ENCODE measurements around the gene CLECL1. TPM values are rescaled to one million over a fixed set of nuclear protein-coding genes. Genes with fewer than 3 reads are reported as not detected.

Gene CLECL1
- total and polyA plus RNA-seq, 2 experiments from 2014 or later, result not detected

GRCh38 chr12:9760120-9760519 is 27.2 kb upstream of the CLECL1 start:
- no peak overlapping the region for H3K4me2 ChIP-seq
- ATAC-seq (no peak), DNase-seq (ENCODE audit: low spot score) (no peak)
- no peaks in the 10 kb centered on the region for H3K79me2 ChIP-seq (replicated peaks; ENCODE audit: insufficient read depth)
- H4K20me1 ChIP-seq (replicated peaks; ENCODE audit: insufficient read depth), result no peaks in the 10 kb centered on the region
- Mint-ChIP-seq H3K36me3 (ENCODE audit: low read depth) (no peaks in the 10 kb centered on the region), H3K4me3 (no peak overlapping the region), H3K27me3 (ENCODE audit: insufficient read depth, low read depth, poor library complexity) (no peaks in the 10 kb centered on the region), H3K27ac (no peak overlapping the region), H3K9me3 (no peaks in the 10 kb centered on the region), H3K4me1 (peaks cover 13% of the 10 kb centered on the region; the same call in 2 of the 3 replicates)
- H2AFZ ChIP-seq, result no peak overlapping the region
- no peak overlapping the region for H3K4me3 ChIP-seq
- no peak overlapping the region for H3K27ac ChIP-seq (ENCODE audit: low read depth)
- no peak for TF ChIP-seq ETS1 (IDR thresholded peaks at IDR 0.05)
- TF ChIP-seq ZNF462 (CRISPR knock-in tag; IDR thresholded peaks at IDR 0.05), result no peak
- no peak for TF ChIP-seq EZH2 (IDR thresholded peaks at IDR 0.05; ENCODE audit: low read depth, unreplicated experiment)
- no peak for TF ChIP-seq POLR2AphosphoS5 (IDR thresholded peaks at IDR 0.05; ENCODE audit: low read depth)
- no peak for TF ChIP-seq ZNF331 (CRISPR knock-in tag; IDR thresholded peaks at IDR 0.05; ENCODE audit: low read depth)
- no peak for TF ChIP-seq ZNF114 (CRISPR knock-in tag; IDR thresholded peaks at IDR 0.05)
- TF ChIP-seq EZH2phosphoT487 (IDR thresholded peaks at IDR 0.05; ENCODE audit: unreplicated experiment), result no peak
- no peak for TF ChIP-seq REST (IDR thresholded peaks at IDR 0.05; ENCODE audit: unreplicated experiment)
- no peak for TF ChIP-seq NANOG (IDR thresholded peaks at IDR 0.05; ENCODE audit: borderline replicate concordance)
- no peak for TF ChIP-seq JUNB (IDR thresholded peaks at IDR 0.05; ENCODE audit: unreplicated experiment)
- TF ChIP-seq STAT1 (IDR thresholded peaks at IDR 0.05; ENCODE audit: unreplicated experiment), result no peak
- no peak for TF ChIP-seq CTCF (conservative IDR thresholded peaks at IDR 0.05; ENCODE audit: low read depth in 2 of 2)
- no peak for TF ChIP-seq CREB1 (CRISPR knock-in tag; IDR thresholded peaks at IDR 0.05; ENCODE audit: low read depth)
- peaks cover 11% of the 10 kb centered on the region; the same call in 1 of the 2 replicates for H3K4me1 ChIP-seq (ENCODE audit: insufficient read depth)
- H3K36me3 ChIP-seq (ENCODE audit: insufficient read depth), result no peaks in the 10 kb centered on the region
- no peaks in the 10 kb centered on the region for H3K27me3 ChIP-seq (ENCODE audit: insufficient read depth)
- H3F3A ChIP-seq (replicated peaks; ENCODE audit: low read depth), result no peaks in the 10 kb centered on the region
- H3K9me2 ChIP-seq (ENCODE audit: insufficient read depth), result no peaks in the 10 kb centered on the region

Measured in GM23338 (cell line).